Activated T-cell treated with anti-CD3 and anti-CD28 coated beads for 48 hours (primary cell): Measurements from ENCODE around the gene NRBF2.

ENCODE experiments used
- DNase-seq: peaks from one replicate; pipeline ENCODE4 v3.0.0-alpha.2; 2020; ENCODE audit warnings: low read depth

Gene NRBF2

GRCh38 chr10:63164166-63164623 is 31.1 kb downstream of the NRBF2 start:
- DNase-seq: no peak

- DNase-seq: no peak
Measured at GRCh38 chr10:63165249-63165648, 32.1 kb downstream of the NRBF2 start.

GRCh38 chr10:63166742-63167258 is 33.7 kb downstream of the NRBF2 start:
- no peak for DNase-seq

- no peak for DNase-seq
Measured at GRCh38 chr10:63168821-63169462, 35.8 kb downstream of the NRBF2 start.

GRCh38 chr10:63169624-63170023 is 36.5 kb downstream of the NRBF2 start:
- DNase-seq: no peak

GRCh38 chr10:63171255-63171855 is 38.2 kb downstream of the NRBF2 start:
- no peak for DNase-seq

GRCh38 chr10:63171926-63172325 is 38.8 kb downstream of the NRBF2 start:
- no peak for DNase-seq

- DNase-seq: no peak
Measured at GRCh38 chr10:63173468-63174232, 40.5 kb downstream of the NRBF2 start.

- no peak for DNase-seq
Measured at GRCh38 chr10:63175534-63175933, 42.4 kb downstream of the NRBF2 start.

- DNase-seq: no peak
Measured at GRCh38 chr10:63192826-63193225, 59.7 kb downstream of the NRBF2 start.

- no peak for DNase-seq
Measured at GRCh38 chr10:63197344-63198092, 64.4 kb downstream of the NRBF2 start.

GRCh38 chr10:63199716-63200115 is 66.6 kb downstream of the NRBF2 start:
- DNase-seq: no peak

- DNase-seq: no peak
Measured at GRCh38 chr10:63200431-63200830, 67.3 kb downstream of the NRBF2 start.

GRCh38 chr10:63201118-63201517 is 68.0 kb downstream of the NRBF2 start:
- no peak for DNase-seq
